ENCODE data around the gene F2R.
"Not testable (repeated sequence)": the region's sequence is repeated elsewhere in the genome, so short reads cannot be mapped to it uniquely, and the experiment has no call there.

Gene F2R

DNA sequence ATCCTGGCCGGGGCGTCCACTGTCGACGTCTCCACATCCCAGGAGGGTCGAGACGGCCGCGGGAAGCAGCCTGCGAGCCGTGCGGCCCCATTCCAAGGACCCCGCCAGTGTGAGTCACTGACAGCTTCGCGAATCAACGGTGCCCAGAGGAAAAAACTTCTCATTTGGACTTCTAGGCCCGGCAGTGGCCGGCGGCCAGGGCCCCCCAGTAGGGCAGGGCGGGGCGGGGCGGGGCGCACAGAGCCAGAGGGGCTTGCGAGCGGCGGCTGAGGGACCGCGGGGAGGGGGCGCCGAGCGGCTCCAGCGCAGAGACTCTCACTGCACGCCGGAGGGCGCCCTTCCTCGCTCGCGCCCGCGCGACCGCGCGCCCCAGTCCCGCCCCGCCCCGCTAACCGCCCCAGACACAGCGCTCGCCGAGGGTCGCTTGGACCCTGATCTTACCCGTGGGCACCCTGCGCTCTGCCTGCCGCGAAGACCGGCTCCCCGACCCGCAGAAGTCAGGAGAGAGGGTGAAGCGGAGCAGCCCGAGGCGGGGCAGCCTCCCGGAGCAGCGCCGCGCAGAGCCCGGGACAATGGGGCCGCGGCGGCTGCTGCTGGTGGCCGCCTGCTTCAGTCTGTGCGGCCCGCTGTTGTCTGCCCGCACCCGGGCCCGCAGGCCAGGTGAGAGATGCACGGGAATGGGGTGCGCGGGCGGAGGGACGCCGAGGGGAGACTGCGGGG is at the start of gene F2R:
TSS of gene F2R (plus strand) at position 391 of the 720 bp plus-strand sequence. CDS start at position 573, 182 bp downstream.
- peak; percentile 39 for DNase-seq

GRCh38 chr5:76667495-76667894 is 48.4 kb upstream of the F2R start:
- DNase-seq: no peak

DNA sequence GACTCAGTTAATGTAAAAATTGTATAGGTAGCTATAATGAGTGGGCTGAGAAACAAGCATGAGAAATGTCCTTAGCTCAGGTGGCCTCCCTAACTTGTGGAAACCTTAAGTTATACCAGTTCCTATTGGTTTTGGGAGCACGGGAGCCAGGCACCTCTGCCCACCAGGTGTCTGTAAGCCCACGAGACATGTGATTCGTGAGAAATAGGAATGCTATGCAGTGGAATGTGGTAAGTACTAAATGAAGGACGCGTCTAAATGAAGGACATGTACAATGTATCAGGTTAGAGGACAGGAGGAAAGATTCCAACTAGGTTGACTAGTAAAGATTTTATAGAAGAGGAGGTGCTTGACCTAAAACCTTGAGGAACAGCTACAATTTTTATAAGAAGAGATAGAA is 46.7 kb upstream of the F2R start:
- DNase-seq: no peak

GRCh38 chr5:76670508-76670907 is 45.4 kb upstream of the F2R start:
- DNase-seq: no peak

DNA sequence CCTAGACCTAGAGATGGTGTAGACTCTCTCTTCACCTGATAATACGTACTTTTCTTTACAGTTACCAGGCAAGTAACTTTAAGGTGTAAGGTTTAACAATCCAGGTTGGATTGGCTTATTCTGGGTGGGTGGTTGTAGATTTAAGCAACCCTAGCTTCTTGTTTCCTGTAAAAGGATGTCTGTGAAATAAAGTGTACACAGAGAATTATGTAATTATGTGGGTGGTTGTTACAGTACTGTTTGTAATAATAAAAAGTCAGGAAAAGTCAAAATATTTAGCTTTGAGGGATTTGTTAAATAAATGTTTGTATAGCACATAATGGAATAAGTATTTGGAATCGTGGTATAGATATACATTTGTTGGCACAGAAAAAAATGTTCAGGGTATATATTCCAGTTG is 43.7 kb upstream of the F2R start:
- no peak for DNase-seq

GRCh38 chr5:76673125-76673524 is 42.8 kb upstream of the F2R start:
- no peak for DNase-seq

DNA sequence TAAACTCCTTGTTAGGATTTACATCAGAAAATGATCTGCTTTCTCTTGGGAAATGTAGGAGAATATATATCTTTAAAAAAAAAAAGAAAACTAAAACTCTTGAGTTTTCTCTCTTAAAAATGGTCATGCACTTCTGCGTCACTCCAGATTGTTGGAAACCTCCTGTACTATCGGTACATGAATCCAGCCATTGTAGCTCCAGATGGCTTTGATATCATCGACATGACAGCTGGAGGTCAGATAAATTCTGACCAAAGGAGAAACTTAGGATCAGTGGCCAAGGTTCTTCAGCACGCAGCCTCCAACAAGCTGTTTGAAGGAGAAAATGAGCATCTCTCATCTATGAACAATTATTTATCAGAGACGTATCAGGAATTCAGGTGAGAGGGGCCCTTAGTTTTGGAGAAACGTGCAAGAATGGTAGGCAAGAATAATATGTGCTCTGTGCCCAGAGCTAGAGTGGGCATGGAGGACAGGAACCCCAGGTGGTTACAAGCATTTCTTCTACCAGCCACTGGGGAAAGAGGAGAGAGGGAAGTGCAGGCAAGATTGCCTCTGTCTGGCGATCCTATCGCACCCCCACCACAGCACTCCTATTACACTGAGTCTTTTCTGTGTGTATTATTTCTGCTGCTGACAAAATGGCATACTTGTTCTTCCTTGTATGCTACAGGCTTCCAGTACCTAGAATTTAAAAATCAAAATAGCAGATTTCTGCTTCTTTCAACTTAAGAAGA is 41.4 kb upstream of the F2R start:
- DNase-seq: no peak

DNA sequence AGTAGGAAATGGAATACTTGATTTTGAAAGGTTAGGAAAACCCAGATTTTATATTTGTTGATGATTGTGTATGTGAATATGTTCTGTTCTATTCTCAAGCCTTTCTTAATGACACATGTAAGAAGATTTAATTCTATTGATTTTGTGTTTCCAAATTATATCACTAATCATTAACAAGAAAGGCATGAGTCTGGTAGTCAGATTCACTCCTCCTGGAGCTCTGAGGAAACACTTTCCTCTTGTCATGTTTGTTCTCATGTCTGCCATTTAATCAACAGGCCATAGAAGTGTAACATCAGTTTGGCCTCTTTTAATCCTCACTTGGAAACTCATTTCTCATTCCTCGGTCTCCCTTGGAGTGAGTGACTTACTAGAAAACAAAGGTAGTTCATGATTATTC is 40.6 kb upstream of the F2R start:
- no peak for DNase-seq

DNA sequence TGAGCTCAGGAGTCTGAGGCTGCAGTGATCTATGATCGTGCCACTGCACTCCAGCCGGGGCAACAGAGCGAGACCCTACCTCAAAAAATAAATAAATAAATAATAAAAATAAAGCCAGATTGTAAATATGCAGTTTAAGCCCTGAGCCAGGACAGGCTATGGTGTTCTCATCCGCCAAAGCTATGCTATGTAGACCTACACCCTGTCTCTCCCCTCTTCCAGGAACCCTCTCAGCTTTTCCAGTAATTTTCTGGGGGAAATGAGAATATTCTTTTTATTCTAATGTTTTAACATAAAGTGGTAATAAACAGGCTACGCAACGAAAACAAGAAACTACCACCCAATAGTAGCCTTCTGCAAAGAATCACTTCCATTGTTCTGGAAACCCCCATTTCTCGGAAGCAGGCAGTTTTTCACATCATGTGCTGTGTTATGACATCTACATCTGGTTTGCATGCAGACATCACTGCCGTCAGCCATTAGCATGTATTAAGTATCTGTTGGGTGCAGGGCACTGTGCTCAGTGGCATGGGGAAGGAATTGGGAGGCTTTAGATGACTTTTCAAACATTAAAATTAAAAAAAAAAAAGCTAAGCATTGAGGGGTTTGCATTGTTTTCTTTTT is 38.0 kb upstream of the F2R start:
- DNase-seq: no peak

DNA sequence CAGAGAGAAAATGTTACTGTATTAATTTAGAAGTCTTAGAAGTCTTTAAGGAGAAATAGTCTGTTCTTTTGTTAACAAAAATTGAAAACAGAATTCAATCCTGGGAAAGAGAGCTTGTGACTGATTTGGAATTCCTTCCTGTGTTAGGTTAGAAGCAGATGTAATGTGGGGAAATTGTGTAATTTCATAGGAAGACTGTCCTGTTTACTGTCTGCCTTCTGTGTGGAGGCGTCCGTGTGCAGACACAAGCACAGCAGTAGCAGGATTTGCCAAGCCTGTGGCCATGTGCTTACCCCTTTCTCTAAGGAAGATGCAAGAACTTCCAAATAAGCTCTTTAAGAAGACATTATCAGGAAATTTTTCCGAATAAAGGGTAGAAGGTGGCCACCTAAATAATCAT is 36.7 kb upstream of the F2R start:
- DNase-seq: no peak

- DNase-seq: not testable (repeated sequence)
Observed at GRCh38 chr5:76680826-76681225, 35.1 kb upstream of the F2R start.

DNA sequence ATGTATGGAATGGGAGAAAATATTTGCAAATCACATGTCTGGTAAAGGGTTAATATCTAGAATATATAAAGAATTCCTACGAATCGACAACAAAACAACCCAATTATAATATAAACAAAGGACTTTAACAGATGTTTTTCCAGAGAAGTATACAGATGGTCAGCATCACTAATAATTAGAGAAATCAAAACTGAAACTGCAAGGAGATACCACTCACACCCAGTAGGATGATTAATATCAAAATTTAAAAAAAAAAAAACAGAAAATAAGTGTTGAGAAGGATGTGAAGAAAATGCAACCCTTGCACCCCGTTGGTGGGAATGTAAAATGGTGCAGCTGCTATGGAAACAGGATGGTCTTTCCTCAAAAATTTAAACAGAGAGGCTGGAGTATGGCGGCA is 34.6 kb upstream of the F2R start:
- DNase-seq: no peak

DNA sequence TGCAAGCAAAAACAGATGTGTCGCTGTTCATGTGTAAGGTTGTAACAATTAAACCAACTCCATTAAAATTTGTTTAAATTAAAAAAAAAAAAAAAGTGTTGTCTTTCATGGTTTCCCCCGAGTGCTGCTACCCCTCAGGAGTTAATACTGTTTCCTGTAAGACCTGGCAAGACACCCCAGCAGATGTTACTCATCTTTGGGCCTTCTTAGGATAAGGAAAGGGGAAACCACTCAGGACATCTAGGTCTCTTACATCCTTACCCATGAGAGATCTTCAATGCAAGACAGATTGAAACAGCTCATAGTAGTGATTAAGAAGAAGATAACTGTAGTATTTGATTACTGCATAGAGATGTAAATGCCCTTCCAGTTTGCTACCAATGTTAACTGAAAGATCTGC is 33.5 kb upstream of the F2R start:
- no peak for DNase-seq

DNA sequence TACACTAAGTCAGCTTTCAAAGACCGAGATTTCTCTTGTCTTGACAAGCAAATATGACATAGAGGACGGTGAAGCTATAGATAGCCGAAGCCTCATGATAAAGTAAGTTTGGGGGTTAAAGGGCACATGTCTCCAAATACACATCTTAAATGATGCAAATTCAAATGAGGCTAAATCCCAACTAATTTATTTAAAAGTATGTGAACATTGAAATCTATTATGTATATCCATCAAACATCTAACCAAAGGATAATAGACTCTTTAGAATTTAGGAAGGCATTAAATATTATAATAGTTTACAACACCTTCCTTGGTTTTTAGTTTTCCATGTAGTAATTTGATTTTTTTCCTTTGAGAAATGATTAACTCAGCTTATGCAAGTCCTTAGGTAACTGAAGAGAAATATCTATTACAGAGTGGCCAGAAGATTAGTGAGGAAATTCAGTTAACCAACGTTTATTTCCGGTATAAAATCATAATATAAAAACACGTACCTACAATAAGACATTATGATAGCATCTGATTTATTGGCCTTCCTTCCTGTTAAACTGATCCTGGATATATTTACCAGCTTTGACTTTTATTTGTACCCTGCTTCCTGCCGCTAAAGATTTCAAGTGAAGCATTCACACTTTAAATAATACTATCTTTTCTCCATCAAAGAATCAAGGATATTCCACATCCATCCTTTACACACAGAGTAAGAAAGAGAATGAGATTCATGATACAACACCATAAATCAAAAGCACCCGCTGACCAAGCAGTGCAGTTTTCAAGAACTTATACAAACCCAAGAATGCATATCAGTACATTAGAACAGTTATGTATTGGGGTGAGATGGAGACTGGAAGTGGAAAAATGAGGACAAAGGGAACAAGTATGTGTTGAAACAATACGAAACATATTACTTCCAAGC is 31.9 kb upstream of the F2R start:
- no peak for DNase-seq

DNA sequence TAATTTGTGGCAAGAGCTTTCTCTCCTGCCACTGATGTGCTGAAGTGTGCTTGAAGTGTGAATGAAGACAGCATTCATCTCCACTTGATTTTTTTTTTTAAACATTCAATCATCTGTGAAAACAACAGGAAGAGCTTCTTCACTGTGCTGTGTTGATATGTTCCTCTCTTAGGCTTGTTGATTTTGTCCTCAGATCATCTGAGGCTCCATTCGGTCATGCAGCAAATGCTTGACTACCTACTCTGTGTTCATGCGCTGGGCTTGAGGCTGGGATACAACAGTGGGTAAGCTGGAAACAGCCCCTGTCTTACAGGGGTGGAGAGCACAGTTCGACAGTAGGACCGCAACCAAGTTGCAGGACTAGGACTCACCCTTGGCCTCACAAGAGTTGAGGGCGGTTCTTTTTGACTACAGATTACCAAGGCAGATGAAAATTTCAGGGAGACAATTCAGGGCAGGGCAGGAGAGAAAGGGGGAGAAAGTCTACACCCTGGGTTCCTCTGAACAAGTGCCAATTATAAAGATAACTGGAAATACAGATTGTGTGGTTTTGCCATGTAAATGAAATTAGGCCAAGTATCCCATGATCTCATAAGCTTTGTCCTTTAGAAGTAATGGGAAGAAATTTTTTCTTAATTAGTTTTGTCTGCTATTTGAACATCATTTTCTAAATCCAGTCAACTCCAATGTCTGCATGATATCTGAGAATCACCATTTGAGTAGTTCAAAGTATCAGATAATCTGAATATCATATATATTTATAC is 31.0 kb upstream of the F2R start:
- DNase-seq: no peak

GRCh38 chr5:76685704-76686103 is 30.2 kb upstream of the F2R start:
- DNase-seq: no peak

- no peak for DNase-seq
Observed at GRCh38 chr5:76688212-76688611, 27.7 kb upstream of the F2R start.

GRCh38 chr5:76688836-76689235 is 27.1 kb upstream of the F2R start:
- DNase-seq: no peak

GRCh38 chr5:76689321-76690036 is 26.4 kb upstream of the F2R start:
- no peak for DNase-seq

GRCh38 chr5:76690037-76690679 is 25.8 kb upstream of the F2R start:
- DNase-seq: no peak
